Fibroblast of peridontal ligament (primary cell): ENCODE data around the gene DDB1.

Experiments used
- DNase-seq: peaks from one replicate; pipeline ENCODE4 v3.0.0-alpha.2; 2010; ENCODE audit errors: extremely low read depth

DDB1 gene

GRCh38 chr11:61356706-61357105, 23.8 kb upstream of the DDB1 start:
- DNase-seq: no peak

GRCh38 chr11:61354208-61354607, 21.3 kb upstream of the DDB1 start:
- no peak for DNase-seq

DNA sequence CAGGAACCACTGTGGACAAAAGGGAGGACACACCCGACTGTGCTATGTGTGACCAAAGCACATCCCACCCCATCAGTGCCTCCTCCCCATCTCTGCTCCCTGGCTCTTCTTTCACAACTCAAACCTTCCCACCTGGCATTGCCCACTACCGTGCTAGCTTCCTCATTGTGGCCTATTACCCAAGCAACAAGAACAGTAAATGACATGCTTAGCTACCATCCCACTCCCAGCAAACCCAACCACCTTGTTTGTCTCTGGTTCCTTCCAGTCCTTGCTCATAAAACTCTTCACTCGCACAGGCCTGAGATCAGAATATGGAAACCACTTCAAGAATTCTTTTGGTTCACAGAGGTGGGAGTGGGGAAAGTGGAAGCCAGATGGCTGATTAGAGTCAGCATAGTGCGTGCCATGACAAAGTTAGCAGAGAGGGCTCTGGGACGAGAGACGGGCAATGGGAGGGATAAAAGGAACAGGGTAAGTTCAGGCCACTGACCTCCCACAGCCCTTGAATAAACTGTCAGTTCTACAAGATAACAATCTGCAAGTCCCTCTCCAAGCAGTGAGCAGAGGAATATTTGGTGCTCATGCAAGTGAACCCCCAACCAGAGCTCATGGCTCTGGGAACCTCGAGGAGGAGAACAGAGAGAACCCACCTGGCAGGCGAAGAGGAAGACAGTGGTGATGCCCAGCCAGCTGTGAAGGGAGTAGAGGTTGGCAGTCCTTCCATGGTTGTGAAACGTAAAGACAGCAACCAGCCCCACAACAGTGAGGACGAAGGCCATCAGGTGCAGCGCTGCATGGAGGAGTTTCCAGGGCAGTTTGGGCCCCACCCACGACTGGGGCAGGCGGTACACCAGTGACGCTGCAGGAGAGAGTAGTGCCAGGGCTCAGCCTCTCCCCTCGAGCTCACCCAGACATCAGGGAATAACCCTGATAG, 20.5 kb upstream of the DDB1 start:
- no peak for DNase-seq

DNA sequence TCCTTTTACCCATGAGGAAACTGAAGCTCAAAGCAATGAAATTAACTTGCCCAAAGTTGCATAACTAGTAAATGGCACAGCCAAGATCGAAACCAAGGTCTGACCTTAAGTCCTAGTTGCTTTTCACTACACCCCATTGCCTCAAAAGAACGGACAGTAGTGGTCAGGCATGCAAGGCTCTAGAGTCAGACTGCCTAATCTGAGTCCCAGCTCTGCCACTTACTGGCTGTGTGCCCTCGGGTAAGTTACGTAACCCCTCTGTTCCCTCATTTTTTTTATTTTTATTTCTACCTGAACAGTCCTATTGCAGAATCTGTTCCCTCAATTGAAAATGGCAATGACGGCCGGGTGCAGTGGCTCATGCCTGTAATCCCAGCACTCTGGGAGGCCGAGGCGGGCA, 19.1 kb upstream of the DDB1 start:
- no peak for DNase-seq

GRCh38 chr11:61350803-61351202, 17.9 kb upstream of the DDB1 start:
- DNase-seq: no peak

GRCh38 chr11:61350336-61350735, 17.4 kb upstream of the DDB1 start:
- no peak for DNase-seq

- DNase-seq: no peak
Observed at GRCh38 chr11:61349916-61350315, 17.0 kb upstream of the DDB1 start.

GRCh38 chr11:61349189-61349751, 16.4 kb upstream of the DDB1 start:
- no peak for DNase-seq

- DNase-seq: no peak
Observed at GRCh38 chr11:61347916-61348461, 15.1 kb upstream of the DDB1 start.

- DNase-seq: no peak
Observed at GRCh38 chr11:61345954-61346843, 13.3 kb upstream of the DDB1 start.

DNA sequence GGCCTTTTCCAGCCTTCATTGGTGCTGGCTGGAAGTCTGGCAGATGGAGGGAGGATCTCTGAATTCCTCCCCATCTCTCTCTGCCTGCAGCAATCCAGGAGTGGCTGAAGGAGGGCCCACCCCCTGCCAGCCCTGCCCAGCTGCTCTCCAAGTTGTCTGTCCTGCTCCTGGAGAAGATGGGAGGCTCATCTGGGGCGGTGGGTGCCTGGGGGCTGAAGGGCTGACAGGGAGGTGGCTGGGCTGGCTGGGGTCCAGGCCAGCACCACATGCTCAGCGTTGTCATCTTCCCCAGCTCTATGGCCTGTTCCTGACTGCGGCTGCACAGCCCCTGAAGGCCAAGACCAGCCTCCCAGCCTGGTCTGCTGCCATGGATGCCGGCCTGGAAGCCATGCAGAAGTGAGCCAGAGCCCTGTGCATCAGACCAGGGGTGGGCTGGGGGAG, 12.3 kb upstream of the DDB1 start:
- peak; percentile 27 for DNase-seq

DNA sequence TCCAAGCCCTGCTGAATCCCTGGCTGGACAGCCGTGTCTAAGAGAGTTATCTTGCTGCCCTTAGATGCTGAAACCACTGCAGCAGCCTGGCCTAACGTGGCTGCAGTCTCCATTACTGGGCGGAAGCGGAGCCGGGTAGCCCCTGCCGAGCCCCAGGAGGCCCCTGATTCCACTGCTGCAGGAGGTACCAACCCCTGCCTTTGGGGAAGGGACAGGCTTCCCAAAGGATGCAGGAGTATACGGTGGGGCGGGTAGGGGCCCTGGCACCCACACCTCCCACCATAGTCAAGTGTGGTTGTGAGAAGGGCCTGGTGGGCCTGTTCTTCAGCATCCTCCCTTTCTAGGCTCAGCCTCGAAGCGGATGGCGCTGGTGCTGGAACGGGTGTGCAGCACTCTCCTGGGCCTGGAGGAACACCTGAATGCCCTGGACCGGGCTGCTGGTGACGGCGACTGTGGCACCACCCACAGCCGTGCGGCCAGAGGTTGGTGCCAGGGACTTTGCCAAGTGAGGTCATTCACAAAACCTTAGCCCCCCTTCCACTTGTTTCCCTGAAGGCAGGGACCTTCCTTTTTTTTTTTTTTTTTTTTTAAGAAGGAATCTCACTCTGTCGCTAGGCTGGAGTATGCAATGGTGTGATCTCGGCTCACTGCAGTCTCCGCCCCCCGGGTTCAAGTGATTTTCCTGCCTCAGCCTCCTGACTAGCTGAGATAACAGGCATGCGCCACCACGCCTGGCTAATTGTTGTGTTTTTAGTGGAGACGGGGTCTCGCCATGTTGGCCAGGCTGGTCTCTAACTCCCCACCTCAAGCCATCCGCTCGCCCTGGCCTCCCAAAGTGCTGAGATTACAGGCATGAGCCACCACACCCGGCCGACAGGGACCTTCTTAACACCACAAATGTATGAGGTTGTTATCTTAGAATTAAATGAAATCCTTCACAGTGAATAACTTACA, 11.2 kb upstream of the DDB1 start:
- DNase-seq: no peak

GRCh38 chr11:61342207-61342803, 9.4 kb upstream of the DDB1 start:
- DNase-seq: no peak

DNA sequence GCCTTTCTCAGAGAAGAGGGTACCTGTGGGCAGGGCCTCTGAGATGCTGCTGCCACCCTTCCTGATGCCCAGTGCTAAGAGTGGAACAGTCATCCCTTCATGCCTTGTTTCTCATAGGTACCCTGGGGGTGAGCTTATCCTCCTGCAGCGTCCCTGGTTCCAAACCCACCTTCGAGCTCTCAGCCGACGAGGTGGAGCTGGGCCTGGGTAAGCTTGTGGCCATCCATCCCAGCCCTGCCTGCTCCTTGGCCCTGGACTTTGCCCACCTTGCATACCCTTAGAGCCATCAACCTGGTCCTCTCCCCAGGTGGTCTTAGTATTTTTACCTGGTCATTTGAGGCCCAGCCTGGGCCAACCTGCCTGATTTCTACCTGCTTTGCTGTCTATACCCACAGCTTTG, 8.8 kb upstream of the DDB1 start:
- DNase-seq: no peak

DNA sequence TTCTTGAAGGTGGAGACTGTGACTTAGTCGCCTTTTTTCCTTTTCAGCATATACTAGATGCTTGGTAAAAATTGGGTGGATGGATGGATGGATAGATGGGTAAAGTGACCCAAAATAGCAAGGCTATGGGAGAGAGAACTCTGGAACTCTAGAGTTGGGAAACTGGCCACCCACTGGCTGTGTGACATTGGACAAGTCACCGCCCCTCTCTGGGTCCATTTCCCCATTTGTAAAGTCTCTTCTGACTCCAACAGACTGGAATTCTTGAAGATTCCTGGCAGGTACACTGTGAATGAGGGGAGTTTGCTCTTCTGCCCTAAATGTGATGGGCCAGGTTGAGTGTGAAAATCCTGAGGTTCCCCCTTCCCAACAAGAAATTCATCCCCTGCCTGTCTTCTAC, 8.1 kb upstream of the DDB1 start:
- no peak for DNase-seq

- DNase-seq: no peak
Observed at GRCh38 chr11:61339490-61339878, 6.6 kb upstream of the DDB1 start.

- DNase-seq: no peak
Observed at GRCh38 chr11:61338783-61339489, 6.0 kb upstream of the DDB1 start.

GRCh38 chr11:61337706-61338470, 5.0 kb upstream of the DDB1 start:
- no peak for DNase-seq
